Esophagus squamous epithelium (tissue), 4 donors: Measurements from ENCODE around the gene PUM1.

Experiments used
- POLR2A ChIP-seq, 4 donors: fragments of 450-650 bp; IDR thresholded peaks; one replicate each; pipeline ENCODE4 v1.6.1; 2017; ENCODE audit warnings: antibody characterized with exemption in 4 of 4, mild to moderate bottlenecking in 4 of 4, moderate library complexity in 3 of 4
- TF ChIP-seq, protein P1 (sequence below), 6 experiments: fragments of 450-650 bp in 4 of 6; fragments of 200-600 bp in 2 of 6; sonication (generic) in 2 of 6; IDR thresholded peaks; one replicate each; pipeline ENCODE4 v1.5.1; 2016 to 2019; ENCODE audit warnings: antibody characterized with exemption in 6 of 6, mild to moderate bottlenecking in 4 of 6, moderate library complexity in 4 of 6

DNA sequence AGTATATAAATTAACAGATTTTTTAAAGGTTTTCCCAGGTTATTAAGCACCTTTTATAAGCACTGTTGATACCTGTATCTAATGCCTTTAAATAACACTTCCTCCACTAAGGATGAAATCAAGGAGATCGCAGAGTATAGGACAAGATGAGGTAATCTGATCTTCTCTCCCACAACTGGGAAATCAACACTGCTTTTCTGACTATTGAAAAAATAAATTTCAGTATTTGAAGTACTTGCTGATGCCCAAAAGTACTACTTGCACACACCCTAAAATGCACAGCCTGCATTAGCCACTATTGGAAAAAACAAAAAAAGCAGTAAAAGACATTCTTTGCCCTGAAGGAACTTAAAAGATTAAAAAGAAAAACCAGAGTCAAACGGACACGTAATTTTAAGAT is 48.6 kb downstream of the PUM1 start:
- TF ChIP-seq, protein P1, sequence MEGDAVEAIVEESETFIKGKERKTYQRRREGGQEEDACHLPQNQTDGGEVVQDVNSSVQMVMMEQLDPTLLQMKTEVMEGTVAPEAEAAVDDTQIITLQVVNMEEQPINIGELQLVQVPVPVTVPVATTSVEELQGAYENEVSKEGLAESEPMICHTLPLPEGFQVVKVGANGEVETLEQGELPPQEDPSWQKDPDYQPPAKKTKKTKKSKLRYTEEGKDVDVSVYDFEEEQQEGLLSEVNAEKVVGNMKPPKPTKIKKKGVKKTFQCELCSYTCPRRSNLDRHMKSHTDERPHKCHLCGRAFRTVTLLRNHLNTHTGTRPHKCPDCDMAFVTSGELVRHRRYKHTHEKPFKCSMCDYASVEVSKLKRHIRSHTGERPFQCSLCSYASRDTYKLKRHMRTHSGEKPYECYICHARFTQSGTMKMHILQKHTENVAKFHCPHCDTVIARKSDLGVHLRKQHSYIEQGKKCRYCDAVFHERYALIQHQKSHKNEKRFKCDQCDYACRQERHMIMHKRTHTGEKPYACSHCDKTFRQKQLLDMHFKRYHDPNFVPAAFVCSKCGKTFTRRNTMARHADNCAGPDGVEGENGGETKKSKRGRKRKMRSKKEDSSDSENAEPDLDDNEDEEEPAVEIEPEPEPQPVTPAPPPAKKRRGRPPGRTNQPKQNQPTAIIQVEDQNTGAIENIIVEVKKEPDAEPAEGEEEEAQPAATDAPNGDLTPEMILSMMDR (IDR thresholded peaks at IDR 0.05), result no peak
- no peak for TF ChIP-seq POLR2A (IDR thresholded peaks at IDR 0.05)
